HL-60/S4 (cell line): ENCODE data around the gene YIPF4.
"Not testable (repeated sequence)": the region's sequence is repeated elsewhere in the genome, so short reads cannot be mapped to it uniquely, and the experiment has no call there.

Source experiments
- in situ Hi-C: fragments of 300-500 bp; cut with MboI; formaldehyde crosslinking; loops from 2 replicates; pipeline ENCODE4 v1.14.3; 2022; ENCODE audit warnings: low sequenced_read_pairs

YIPF4 gene

DNA sequence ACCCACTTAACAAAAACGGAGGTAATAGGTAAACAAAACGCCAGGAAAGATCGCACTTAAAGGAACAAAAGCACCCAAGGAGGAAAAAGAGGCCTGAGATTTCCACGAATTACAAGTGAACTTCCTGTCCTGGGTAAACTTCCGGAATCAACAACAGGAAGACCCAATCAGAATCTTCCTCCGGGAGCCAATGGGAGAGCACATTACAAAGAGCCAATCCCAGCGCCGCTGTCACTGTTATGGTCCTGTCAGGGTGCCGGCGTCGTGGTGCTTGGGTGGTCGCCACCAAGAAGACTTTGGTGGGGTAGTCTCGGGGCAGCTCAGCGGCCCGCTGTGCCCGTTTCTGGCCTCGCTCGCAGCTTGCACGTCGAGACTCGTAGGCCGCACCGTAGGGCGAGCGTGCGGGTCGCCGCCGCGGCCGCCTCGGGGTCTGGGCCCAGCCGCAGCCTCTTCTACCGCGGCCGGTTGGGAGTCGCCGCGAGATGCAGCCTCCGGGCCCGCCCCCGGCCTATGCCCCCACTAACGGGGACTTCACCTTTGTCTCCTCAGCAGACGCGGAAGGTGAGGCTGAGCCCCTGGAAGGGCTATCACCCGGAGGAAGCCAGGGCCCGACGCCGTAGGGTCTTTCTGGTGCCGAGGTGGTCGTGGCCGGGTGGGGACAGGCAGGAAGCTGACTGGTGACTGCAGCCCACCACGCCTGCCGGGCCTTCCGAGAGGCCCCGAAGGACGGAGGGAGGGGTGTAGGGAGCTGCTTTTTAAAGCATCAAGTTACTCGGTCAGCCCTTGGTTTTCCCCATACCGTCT is at the start of gene YIPF4:
TSS of gene YIPF4 (plus strand) at position 231 of the 804 bp plus-strand sequence. CDS start at position 483, 252 bp downstream.
- in situ Hi-C loops, result no loop called here

DNA sequence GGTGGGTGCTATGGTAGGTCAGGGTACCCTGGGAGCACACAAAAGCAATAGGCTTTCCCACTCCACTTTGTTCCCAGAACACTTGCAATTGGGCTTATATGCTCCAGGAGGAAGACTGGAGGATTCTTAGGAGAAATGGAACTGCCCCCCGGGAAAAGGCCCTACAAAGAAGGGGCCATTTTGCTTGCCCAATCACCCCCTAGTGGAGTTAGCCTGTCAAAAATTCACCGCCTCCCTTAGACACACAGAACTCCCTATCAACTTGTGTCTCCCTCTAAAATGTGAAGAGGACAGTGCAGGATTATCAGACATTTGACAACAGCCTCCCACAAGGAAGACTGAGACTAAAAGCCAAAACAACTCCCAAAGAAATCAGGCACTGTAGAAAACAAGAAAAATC is 49.5 kb upstream of the YIPF4 start:
- in situ Hi-C loops, result no loop called here

DNA sequence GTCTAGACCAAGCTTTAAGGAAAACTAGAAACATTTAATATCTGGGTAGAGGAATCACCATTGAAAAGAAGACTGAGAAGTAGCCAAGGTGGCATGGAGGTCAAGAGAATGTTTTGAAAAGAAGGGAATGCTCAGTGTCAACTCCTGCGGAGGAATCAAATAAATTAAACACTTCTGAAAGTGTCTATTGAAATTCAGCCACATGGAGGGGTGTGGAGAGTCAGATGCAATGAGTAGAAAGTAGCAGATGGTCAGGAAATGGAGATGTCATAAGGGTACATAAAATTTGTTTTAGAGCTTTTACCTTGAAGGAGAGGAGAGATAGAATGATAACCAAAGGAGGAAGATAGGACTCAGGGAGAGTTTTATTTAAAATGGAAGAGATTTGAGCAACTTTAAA is 48.1 kb upstream of the YIPF4 start:
- in situ Hi-C loops, result no loop called here

DNA sequence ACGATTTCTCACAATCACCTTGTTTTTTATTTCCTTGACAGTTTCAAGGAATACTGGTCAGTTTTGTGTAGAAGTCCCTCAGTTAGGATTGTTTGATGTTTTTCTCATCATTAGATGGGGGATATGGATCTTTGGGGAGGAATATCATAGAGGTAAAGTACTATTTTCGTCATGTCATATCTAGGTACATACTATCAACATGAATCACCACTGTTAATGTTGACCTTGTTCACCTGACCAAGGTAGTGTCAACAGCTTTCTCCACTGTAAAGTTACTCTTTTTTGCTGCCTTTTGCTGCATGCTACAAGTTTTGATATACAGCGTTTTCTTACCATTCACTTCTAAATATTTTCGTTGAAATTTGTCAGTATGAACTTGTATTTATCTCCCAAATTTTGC is 45.7 kb upstream of the YIPF4 start:
- in situ Hi-C loops, result no loop called here

DNA sequence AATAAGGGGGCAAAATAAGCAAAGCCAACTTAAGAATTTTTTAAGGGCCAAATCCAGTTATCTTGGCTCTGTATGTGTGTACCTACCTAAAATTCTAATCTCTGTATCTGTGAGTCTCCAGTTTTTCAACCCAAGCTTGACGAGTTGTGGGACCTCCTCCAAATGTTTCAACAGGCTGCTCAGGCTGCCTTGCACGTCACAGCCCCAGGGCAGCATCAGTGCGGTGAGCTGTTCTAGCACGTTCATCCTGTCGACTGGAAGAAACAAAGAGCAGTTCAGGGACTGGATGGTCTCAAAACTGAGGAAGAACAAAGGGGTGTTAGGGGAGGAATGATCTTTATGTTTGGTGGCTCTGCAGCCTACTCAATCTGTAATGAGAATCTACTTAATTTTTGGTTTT is 42.4 kb upstream of the YIPF4 start:
- in situ Hi-C loops, result no loop called here

DNA sequence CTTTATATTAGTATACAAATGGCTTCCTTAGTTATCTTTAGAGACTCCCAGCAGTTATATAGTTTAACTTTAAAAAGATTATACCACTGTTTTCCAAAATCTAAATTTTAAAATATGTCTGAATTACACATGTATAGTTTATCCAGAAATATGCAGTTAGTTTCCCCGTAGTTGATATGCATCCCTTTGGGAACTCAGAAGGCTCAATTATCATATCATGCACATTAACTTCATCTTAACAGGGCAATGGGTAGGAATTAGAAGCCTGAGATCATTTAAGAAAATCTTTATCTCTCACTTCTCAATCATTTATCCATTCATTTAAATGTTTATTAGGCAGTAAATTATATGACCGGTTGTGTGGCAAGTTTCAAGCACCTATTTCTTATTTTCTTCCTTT is 40.2 kb upstream of the YIPF4 start:
- in situ Hi-C loops, result no loop called here

DNA sequence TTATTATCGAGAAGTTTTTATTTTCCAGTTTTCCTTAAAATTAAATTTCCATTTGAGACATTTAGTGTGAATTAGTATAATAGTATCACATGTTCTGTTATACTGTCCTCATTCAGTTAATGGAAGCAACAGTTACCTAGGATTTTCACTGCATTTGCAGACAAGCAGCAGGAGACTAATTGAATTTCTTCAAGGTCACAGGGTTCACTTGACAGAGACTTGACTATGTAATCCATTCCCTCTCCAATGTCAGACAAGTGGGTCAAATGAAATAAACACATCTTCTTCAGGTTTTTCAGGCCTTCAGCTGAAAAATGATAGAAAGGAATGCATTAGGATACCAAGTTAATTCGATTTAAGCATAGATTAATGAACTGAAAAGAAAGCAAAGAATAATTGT is 39.7 kb upstream of the YIPF4 start:
- in situ Hi-C loops, result no loop called here

DNA sequence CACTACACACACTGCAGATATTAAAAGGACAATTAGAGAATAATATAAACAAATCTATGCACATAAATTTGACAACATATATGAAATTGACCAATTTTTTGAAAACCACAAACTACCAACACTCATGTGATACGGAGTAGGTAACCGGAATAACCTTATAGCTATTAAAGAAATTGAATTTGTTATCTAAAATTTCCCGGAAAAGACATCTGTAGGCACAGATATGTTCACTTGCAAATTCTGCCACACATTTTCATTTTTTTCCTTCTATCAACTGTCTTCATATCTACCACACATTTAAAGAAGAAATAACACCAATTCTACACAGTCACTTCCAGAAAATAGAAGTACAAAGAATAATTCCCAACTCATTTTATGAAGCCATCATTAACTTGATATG is 35.4 kb upstream of the YIPF4 start:
- in situ Hi-C loops, result no loop called here

DNA sequence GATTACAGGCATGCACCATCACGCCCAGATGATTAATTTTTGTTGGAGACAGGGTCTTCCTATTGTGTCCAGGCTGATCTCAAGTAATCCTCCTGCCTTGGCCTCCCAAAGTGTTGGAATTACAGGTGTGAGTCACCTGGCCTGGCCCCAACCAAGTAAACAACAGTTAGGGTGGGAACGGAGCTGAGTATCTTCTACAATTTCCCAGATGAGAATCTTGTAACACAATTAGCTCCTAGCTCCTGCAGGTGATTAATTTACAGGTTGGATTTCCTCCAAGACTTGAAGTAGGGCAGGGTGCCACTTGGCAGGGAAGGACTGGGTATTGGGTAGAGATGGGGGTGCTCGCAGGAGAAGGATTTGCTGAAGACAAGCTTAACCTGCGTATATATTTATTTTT is 30.8 kb upstream of the YIPF4 start:
- in situ Hi-C loops, result no loop called here

DNA sequence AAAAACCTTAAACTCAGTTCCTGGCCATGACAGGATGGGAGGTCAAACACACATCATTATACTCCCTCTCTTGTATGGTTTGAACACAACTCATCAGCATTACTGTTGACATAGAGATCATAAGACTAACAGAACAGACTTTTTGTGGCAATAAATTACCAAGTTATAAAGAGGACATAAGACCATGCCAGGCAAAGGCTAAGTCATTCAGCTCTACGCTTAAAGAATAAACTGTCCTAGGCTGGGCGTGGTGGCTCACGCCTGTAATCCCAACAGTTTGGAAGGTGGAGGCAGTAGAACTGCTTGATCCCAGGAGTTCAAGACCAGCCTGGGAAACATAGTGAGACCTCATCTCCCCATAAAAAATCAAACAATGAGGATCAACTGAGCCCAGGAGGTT is 29.4 kb upstream of the YIPF4 start:
- in situ Hi-C loops, result no loop called here

DNA sequence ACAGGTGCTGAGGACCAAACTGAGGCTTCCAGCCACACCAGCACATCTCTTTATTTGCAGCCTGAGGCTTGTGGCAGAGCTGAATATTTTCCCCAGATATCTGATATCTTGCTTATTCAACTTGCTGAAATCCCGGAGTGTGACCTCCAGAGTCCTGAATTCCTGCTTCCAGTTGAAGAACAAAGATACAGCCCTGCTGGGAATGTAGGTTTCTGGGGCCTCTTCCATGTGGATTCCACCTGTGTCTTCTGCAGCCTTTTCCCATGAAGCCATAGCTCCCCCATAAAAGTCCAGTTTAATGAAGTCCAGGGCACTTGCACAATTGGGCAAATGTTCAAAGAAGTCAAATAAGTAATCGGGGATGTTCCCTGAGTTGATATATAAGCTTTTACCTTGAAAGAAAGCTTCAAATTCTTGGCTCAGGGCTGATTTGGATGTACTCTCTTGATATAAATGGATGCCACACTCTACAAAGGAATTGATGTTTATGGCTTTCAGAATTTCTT is 27.9 kb upstream of the YIPF4 start:
- in situ Hi-C loops, result no loop called here

DNA sequence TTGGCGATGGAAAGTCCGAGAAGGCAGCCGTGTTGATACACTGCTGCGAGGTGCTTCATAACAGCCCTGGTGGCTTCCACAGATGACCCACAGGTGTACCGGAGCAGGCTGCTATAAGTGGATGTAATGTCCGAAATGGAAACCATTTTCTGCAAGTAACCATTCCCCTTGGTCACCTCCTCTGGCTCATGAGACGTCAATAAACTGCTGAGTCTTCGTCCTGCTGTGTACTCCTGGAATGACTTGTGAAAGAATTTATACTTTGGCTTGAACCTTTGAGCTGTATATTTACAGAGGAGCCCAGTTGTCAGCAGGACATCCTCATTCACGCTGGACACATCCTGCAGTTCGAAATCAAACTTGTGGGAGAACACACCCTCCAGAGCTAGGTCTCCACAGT is 27.4 kb upstream of the YIPF4 start:
- in situ Hi-C loops, result no loop called here

DNA sequence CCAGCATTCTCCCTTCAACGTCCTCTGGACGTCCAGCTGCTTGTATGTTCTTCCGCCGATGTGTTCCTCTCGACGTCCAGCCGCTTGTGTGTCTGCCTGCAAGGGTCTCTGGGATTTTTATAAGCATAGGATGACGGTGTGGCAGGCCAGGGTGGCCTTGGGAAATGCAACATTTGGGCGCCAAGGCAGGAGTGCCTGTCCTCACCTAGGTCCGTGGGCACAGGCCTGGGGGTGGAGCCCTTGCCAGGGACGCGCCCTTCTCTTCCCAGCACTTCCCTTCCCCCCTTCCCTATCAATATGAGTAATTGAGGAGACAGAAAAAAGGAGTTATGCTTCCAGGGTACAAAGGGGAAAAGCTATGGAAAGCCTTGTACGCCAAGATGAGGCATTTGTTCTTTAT is 19.5 kb upstream of the YIPF4 start:
- in situ Hi-C loops, result no loop called here

DNA sequence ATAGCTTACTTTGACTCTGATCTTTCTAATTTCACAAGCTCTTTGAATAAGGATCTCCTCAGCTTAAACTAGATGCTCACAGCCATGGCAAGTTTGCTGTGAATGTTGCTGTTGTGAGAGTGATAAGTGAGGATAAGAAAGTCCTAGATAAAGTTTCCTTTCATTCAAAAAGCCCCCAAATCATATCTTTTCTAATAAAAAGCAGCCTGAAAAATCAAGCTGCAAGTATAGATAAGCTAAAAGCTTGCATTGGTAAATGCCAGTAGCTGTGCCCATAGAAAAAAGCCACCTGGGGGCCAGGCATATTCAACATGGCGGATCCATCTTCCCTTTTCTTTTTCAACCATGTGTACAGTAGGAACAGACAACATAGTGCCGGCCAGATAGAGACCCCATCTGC is 17.3 kb upstream of the YIPF4 start:
- in situ Hi-C loops, result no loop called here

DNA sequence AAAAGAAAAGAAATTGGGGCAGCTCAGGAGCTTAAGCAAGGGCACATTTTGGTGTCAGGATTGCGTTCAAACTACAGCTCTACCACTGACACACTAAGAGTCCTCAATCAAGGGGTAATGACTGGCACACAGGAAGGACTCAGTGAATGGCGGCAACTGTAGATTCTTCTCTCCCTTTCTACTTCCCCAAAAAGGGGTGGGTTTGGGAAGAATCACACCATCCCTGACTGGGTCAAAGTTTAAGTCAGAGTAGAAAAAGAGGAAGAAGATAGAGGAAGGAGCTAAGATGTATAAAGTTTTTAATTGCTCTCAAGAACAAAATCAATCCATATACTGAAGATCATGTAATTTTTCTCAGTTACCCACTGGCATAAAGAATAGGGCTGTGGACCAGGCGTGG is 15.6 kb upstream of the YIPF4 start:
- in situ Hi-C loops, result no loop called here

DNA sequence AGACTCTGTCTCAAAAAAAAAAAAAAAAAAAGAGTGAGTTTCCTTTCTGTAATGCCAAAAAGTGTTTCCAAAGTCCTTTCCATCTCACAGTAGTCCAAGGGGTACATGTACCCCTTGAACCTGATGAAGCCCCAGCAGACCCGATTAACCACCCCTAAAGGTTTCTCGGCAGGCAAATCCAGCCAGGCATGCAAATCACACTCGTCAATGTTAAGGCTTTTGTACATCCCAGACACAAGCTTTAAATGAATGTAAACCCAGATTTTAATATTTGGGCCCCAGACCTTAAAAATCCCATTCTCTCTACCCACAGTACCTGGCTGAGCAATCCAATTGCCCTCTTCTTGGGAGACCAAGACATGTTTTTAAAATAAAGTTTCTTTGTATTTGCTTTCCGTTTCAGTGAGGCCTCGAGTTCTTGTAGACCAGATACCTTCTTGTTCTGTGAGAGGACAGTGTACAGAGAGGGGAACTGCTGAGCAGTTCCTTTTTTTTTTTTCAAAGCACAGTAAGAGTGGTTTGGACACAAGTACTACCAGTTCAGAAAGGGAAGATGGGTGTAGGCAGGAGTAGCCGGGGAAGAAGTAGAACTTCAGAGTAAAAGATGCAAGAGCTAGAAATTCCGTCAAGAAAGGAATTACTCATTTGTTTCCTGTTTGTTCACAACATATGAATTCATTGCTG is 13.1 kb upstream of the YIPF4 start, which contains the start of gene NLRC4:
TSS of gene NLRC4 (minus strand) at position 465 of the 684 bp plus-strand sequence. CDS start 8,111 bp downstream, outside the sequence.
- in situ Hi-C loops, result no loop called here

DNA sequence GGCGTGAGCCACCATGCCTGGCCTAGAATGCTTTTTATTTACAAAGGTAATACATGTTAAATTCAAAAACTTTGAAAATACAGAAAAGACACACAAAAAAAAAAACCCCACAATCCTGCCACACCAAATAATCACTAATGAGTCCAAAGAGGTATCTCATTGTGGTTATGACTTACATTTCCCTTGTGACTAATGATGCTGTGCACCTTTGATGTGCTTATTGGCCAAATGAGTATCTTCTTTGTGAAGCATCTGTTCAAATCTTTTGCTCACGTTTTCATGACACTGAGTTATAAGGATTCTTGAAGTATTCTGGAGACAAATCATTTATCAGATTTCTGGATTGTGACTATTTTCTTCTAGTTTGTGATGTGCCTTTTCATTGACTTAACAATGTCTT is 6.6 kb upstream of the YIPF4 start:
- in situ Hi-C loops, result no loop called here

DNA sequence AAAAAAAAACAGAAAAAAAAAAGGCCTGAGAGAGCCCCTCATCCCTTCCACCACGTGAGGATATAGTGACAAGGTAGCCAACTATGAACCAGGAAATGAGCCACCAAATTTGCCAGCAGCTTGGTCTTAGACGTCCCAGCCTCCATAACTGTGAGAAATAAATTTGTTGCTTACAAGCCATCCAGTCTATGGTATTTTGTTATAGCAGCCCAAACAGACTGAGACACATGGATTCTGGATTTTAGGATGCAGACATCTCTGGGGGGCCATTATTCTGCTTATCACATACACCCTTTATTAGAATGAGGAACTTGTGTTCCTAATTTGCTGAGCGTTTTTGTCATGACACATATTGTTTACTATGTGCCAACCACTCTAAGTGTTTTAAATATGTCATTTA is 5.4 kb upstream of the YIPF4 start:
- in situ Hi-C loops, result no loop called here

DNA sequence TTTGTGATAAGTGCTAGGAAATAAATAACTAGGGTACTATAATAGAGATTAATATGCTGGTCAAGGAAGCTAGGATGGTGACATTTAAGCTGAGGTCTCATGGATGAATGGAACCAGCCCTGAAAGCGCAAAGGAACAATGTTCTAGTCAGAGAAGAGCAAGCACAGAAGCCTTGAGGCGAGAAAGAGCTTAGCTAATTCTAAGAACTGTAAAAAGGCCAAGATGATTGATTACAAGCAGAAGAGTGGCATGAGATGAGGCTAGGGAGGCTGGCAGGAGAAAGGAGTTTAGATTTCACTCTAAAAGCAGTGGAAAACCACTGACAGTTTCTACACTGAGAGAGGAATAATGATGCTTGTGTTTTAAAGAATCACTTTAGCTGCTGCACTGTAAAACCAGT is 3.4 kb upstream of the YIPF4 start:
- in situ Hi-C loops, result no loop called here

DNA sequence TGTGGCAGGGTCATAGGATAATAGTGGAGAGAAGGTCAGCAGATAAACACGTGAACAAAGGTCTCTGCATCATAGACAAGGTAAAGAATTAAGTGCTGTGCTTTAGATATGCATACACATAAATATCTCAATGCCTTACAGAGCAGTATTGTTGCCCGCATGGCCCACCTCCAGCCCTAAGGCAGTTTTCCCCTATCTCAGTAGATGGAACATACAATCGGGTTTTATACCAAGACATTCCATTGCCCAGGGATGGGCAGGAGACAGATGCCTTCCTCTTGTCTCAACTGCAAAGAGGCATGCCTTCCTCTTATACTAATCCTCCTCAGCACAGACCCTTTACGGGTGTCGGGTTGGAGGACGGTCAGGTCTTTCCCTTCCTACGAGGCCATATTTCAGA is 1.9 kb upstream of the YIPF4 start:
- in situ Hi-C loops, result not testable (repeated sequence)

DNA sequence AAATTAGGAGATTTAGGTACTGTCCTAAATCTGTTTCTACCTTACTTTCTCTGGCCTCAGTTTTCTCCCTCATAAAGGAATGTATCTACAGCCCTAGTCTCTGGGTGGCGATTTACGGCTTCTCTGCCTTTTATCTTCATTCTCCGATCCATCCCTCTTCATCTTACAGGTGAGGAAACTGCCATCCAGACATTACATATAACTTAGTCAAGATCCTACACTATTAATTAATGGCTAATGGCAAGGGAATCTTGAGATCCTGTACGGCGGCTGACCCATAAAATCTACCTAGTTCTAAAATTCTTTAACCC is 386 bp upstream of the YIPF4 start:
- in situ Hi-C loops, result no loop called here

DNA sequence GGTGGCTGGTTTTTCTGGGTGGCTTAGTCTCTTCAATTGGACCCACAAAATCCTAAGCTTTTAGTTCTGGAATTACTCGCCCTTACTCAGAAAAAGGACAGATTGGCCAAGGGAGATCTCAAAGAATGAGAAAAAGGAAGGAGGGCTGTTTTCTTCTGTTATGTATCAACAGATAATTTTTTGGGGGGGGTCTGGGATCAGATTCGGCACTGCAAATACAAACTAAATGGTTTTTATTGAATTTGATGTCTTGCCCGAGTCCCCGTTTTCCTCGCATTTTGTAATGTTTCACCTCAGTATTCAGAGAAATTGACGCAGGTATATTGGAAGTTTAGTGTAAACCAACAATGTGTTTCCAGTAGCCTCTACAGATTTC is 762 bp downstream of the YIPF4 start:
- in situ Hi-C loops, result no loop called here

DNA sequence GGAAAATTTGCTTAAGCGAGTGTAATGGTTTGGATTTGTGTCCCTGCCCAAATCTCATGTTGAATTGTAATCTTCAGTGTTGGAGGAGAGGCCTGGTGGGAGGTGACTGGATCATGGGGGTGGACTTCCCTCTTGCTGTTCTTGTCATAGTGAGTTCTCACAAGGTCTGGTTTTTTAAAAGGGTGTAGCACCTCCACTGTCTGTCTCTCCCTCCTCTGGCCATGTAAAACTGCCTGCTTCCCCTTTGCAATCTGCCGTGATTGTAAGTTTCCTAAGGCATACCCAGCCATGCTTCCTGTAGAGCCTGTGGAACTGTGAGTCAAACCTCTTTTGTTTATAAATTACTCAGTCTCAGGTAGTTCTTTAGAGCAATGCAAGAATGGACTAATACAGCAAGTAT is 6.6 kb downstream of the YIPF4 start:
- in situ Hi-C loops, result no loop called here
